HG02623 (cell line): ENCODE measurements around the gene CLCN5.

Experiments
- ATAC-seq: cut with Tn5 transposase; IDR thresholded peaks from one replicate; pipeline ENCODE4 v1.9.1; 2021; ENCODE audit warnings: moderate library complexity; ENCODE audit not compliant: unreplicated experiment

CLCN5 gene

DNA sequence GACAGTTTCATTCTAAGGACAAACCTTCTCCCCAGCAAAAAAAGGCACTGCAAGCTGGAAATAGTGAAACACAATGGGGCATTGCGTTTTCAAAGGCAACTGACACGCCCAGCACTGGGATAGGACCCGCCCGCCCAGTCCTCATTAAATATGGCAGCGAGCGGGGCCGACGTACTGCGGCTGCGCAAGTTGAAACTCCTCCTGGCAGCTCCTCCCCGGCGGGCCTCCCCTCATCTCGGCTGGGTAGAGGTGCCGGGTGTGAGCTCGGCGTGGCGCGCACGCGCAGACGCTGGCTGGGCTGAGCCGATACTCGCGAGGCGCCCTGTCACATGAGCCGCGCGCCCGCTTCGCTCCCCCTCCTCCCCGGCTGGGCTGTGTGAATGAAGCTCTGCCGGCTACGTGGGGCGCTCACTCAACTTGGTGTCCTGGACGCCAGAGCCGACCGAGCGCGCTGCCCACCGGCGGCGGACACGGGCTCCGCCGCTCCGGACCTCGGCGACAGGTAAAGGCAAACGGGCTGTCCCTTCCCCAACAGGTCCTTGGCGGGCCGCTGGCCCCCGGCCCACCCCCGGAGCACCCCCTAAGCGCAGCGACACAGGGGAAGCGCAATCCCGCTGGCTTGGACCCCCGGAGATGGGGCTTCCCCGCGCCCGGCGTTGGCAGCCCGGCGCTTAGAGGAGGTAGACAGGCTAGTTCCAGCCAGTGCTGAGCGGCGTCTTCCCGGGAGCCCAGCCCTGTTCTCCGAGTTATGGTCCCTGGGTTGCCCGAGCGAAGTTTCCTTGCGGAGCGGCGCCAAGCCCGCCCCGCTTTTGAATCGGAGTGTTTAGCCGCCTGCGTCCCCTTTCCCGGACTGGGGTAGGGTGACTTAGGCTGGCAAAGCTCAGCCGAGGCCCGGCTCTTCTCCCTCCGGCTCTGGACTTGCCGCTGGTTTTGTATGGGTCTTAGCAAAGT lies at the start of gene CLCN5:
Gene CLCN5 (plus strand): TSS at position 306 of the 951 bp plus-strand sequence. CDS start 2,703 bp downstream, outside the sequence.
- peak; percentile 97 for ATAC-seq

DNA sequence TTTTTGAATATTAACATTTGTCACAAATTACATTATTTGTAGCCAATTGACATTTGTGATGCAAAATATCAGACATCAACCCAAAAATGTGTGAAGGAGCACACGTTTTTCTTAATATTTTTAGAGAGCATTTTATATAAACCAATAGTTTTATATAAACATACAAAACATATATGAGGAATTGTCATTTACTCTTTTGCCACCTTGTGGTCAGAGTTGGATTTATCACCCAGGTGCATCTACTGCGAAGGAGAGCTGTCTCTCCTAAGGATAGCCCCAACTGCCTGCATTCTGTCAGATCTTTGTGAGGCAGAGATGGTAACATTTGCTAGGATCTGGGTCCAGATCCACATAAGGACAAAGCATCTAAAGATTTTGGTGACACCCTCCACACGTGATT lies 45.6 kb upstream of the CLCN5 start:
- no peak for ATAC-seq

DNA sequence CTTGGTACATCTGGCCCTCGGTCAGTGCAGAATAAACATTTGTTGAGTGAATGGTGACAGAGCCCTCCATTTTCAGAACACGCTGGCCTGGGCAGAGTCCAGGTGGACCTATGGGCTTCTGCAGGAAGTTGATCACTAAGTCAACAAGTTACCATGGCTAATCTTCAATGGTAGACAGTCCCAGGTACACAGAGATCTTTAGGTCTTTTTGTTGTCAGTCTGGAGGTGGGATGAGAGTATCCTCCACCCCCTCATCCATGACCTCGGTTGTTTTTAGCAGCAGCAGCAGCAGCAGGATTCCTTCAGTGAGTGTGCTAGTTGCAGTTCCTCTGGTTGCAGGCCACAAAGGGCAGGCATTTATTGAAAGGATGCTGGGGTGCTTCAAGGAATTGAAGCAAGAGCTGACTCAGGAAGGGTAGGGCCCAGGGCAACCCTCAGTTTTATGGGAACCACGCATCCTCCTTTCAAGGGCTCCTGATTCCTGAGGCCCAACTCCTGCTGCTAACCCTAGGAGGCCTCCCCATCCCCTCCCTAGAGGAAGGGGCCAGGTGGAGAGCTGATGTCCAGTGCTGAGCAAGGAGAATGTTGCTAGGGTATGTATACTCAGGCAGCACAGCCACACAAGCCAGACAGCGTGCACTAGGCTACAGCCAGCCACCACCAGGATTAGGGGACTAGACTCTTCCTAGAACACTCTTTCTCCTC lies 44.8 kb upstream of the CLCN5 start:
- ATAC-seq: no peak

DNA sequence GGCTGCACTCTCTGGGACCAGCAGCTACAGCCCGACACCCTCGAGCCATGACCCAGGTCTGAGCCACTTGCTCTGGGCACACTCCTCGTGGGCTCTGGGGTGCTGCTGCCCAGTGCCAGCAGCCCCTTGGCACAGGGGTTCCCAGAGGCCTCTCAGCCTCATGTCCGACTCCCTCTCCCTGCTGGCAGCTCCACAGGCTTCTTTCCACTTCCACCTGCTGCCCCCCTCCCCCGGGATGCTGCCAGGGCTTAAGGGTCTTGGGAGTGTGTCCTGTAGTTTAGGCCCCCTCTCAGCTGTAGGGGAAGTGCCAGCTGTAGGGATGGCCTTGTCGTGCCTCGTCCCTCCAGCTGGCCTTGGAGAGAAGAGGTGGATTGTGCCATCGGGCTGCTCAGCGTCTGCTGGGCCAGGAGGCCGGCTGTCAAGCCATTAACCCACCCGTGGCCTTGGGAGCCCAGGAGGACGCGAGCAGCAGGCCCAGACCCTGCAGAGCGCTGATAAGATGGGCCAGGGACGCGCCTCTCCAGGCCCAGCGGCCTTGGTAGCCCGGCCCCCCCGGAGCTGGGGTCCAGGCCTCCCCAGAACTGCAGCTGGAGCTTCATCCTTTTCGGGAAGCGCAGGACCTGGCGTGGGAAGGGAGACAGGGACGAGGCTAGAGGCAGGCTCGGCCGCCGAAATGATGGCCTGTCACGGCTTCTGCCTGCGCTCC lies 44.1 kb upstream of the CLCN5 start:
- ATAC-seq: no peak

DNA sequence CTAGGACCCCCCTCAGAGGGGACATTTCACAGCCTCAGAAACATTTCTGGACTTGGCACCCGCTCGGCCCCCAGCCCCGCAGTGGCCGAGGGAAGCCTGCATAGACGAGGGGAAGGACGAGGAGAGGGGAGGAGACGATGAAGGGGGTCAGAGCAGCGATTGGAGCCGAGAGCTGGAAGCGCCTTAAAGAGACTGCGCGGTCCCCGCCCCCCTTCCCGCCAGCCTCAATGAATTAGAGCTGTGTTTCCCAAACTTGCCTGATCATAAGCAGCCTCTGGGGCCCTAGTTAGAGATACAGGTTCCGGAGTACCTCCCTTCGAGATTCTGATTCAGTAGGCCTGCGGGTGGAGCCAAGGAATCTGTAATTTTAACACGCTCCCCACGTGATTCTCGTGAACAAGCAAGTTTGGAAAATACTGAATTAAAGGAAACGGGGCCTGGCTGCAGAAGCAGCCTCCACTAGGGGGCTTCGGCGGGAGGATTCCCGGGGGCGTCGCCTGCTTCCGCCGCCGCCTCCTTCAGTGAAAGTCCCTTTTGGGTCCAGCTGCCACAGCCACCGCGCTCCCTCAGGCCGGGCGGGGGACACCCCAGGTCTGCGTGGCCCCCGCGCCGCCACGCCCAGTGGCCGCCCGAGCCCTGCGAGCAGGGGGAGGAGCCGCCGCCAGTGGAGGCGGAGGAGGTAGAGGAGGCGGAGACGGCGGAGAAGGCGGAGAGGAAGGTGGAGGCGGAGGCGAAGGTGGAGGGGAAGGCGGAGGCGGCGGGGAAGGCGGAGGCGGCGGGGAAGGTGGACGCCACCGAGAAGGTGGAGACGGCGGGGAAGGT lies 43.4 kb upstream of the CLCN5 start, which contains the start of gene USP27X:
Gene USP27X (plus strand): TSS at position 651 of the 822 bp plus-strand sequence. CDS start 824 bp downstream, outside the sequence.
- peak; percentile 91 for ATAC-seq

DNA sequence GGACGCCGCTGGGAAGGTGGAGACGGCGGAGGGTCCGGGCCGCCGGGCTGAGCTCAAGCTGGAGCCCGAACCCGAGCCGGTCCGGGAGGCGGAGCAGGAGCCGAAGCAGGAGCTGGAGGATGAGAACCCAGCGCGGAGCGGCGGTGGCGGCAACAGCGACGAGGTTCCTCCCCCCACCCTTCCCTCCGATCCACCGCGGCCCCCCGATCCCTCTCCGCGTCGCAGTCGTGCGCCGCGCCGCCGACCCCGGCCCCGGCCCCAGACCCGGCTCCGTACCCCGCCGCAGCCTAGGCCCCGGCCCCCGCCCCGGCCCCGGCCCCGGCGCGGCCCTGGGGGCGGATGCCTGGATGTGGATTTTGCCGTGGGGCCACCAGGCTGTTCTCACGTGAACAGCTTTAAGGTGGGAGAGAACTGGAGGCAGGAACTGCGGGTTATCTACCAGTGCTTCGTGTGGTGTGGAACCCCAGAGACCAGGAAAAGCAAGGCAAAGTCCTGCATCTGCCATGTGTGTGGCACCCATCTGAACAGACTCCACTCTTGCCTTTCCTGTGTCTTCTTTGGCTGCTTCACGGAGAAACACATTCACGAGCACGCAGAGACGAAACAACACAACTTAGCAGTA lies 42.6 kb upstream of the CLCN5 start:
- no peak for ATAC-seq

DNA sequence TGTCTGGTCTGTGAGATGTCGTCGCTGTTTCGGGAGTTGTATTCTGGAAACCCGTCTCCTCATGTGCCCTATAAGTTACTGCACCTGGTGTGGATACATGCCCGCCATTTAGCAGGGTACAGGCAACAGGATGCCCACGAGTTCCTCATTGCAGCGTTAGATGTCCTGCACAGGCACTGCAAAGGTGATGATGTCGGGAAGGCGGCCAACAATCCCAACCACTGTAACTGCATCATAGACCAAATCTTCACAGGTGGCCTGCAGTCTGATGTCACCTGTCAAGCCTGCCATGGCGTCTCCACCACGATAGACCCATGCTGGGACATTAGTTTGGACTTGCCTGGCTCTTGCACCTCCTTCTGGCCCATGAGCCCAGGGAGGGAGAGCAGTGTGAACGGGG lies 41.7 kb upstream of the CLCN5 start:
- ATAC-seq: no peak

DNA sequence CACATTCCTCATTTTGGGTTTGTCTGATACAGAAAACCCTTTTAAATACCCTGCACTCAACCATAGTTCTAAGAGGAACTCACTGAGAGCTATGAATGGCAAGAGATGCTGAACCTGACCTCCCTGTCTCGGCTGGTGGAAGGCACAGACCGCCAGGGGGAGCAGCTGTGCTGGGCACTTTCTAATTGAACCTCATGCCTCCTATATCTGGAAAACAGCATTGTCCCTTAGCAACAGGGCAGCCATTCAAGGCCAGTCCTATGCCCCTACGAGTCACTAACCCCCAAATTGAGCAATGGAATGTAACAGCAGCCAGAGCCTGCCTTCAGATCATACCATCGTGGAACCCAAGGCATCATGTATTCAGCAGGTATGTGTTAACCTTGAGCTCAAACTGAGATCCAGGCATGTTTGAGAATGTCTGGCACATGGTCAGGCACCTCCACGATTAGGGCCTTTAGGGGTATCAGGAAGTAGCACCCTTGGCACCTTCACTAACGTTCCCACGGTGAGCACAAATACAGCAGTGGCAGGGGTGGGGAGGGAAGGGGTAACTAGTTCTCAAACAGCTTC lies 38.0 kb upstream of the CLCN5 start:
- ATAC-seq: no peak

DNA sequence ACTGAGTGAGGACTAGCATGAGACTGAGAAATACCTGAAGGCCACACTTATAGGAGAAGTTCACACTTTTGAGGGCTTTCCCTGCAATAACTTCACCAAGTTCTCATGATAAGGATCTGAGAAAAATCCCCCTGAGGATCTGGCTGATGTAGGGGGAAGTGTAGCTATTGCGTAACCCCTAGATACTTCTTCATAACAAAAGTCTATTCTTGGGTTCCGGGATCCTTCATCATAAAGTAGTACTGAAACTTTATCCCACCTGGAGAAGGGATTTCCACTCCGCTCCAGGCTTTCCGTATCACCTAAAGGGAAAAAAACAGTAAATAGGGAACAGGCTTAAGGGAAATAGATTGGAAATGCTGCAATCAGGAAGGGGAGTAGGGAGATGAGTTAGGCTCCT lies 29.9 kb upstream of the CLCN5 start:
- ATAC-seq: no peak

DNA sequence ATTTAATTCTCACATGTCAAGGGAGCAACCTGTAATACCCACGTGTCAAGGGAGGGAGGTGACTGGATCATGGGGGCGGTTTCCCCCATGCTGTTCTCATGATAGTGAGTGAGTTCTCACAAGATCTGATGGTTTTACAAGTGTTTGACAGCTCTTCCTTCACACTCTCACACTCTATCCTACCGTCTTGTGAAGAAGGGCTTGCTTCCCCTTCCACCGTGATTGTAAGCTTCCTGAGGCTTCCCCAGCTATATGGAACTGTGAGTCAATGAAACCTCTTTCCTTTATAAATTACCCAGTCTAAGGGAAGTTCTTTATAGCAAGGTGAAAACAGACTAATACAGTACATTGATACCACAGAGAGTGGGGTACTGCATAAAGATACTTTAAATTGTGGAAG lies 25.4 kb upstream of the CLCN5 start:
- ATAC-seq: no peak

DNA sequence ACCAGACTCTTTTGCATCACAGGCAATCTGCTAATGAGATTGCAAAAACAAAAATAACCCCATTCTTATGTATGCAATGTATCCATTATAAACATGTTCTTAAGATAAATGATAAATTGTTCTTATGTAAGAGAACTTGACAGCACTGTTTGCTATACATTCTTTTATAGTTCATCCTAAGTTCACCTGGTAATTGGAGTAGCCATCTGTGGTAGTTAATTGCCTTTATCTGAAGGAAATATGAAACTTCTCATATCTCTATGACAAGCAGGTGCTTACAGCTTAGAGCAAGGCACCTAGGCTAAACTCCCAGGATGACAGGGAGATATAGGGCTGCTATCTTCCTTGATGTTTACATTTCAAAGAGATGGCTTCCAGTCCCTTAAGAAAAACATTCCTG lies 21.3 kb upstream of the CLCN5 start:
- ATAC-seq: no peak

DNA sequence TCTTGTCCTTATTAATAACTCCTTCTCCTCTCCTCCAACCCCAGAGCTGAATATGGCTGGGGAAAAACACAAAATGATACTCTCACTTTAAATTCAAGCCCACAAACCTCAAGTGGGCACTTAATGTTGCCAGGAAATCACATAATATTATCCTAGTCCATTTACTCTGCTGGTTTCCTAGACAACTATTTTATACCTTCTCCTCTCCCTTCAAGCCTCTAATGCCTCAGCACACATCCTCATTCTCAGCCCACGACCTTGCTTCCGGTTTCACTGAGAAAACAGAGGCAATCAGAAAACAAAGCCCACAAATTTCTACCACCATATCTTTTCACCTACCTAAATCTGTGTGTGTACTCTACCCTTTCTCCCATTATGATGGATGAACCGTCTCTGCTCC lies 12.1 kb upstream of the CLCN5 start:
- ATAC-seq: no peak

DNA sequence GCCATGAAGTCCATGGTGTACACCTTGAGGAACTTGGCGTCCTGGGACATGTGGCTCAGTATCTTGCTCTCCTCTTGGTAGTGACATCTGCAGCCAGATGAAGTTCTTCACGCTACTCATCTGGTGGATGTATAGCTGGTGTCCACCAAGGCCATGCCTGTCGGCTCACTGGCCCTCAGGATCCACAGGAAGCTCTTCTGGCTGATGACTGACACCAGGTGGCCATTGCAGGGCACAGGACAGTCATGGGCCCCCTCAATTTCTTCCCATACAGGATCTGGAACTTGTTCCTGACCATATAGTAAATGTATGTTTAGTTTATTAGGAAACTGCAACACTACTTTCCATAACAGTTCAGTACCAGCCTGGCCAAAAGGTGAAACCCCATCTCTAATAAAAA lies 10.3 kb upstream of the CLCN5 start:
- ATAC-seq: no peak

DNA sequence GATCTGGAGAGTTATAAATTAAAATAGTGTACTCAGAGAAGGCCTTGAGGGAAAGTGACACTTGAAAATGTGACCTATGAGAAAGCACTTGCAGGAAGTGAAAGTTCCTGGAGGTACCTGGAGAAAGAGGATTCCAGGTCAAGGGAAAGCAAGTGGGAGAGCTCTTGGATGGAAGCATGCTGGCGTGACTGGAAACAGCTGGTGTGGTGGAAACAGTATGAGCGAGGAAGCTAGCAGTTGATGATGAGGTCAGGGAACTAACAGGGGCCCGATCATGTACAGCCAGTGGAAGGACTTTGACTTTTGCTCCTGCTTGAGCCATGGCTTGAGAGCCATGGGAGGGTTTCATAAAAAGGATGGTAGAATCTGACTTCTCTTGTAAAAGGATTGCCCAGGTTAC lies 9.5 kb upstream of the CLCN5 start:
- no peak for ATAC-seq

DNA sequence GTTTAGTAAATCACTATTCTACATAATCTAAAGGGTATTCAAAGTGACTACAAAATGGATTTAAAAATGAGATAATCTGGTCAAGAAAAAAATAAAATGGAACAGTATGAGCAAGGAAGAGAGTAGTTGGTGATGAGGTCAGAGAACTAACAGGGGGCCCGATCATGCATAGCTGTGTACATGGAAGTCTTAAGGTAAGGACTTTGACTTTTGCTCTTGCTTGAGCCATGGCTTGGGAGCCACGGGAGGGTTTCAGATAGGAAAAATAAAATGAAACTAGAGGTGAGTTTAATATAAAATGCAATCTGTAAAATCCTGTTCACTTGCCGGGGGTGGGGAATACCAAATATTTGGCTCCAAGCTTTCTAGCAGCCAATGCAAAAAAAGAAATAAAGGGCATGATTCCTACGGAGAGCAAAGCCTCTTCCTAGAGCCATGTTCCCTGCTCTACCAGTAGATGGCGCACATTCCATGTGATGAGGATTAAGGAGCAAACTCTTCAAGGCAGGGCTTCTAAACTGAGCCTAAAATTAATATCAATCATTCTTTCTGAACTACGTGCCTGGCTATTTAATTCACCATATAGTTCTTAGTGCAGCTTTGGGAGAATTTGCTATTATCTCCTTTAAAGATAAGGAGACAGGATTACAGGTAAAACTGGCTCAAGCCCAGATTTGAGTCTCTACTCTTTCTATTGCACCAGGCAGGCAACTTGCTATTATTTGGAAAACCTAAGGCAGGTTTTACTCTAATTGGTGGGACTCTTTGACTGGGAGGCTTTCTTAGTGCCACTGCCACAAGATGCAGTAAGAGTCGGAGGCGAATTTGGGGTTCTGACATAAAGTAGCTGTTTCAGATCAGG lies 6.8 kb upstream of the CLCN5 start:
- peak; percentile 48 for ATAC-seq

DNA sequence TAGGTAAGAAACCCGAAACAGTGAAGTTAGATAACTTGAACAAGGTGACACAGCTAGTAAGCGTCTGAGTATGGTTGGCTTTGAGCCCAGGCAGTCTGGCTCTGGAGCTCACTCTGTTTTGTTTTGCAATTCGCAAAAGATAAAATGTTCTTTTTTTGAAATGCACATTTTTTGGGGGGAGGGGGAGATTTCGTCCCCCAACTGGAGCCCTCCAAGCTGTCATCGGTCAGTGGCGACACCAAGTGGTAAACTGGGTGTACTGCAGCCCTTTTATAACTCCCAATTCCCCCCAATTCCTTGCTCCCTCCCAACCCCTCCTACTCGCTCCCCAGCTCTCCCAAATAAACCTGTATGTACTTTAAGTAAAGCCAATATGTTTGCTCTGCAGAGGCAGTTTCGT lies 2.8 kb upstream of the CLCN5 start:
- no peak for ATAC-seq

DNA sequence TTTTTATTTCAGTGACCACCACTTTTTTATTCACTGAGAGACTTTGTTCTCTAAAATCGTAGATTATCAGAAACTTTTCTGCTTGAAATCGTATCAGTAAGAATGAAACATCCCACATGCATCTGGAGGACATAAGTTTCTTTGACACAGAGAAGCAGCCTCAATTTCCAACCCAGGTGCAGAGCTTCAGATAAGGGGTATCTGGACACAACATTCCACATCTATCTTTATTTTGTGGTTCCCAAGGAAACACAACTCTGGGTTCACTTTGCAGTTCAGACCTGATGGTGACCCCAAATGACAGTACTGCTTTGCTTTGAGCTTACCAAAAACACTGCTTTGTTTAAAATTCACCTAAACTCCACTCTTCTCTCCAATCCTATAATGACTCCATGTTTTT lies 1.3 kb upstream of the CLCN5 start:
- no peak for ATAC-seq

DNA sequence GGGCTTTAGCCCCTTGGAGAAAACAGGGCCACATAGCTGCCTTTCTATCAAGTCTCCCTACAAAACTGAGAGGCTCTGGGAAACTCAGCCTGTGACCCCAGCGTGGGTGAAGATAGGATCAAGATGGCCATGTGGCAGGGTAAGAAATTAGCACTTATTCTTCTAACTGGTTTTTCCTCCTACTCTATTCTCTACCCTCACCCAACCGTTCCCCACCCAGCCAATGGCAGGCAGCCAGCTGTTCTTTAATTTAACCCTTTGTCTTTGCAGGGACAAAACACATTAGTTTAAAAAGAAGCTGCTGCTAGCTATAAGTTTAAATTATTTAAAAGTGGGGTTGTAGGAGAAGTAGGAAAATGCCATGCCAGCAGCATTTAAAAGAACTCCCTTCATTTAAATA lies 2.8 kb downstream of the CLCN5 start:
- no peak for ATAC-seq

DNA sequence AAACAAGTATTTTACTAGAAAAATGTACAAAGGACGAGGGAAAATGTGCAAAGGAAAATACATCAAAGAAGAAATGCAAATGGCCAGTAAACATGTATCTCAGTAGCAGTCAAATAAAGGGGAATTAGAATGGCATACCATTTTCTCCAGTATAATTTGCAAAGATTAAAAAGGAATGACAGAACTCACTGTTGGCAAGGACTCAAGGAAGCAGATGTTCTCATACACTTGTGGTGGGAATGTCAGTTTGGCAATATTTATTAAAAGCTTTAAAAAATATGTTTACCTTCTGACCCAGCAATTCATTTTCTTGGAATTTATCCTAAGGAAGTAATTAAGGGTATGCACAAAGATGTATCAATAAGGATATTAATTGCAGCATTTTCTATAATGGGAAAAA lies 7.6 kb downstream of the CLCN5 start:
- ATAC-seq: no peak
